LNCAP (cell line): ENCODE measurements around the gene GLYR1.

Experiments
- CTCF ChIP-seq: fragments of 450-650 bp; IDR thresholded peaks from 2 replicates; pipeline ENCODE4 v1.5.1; 2017; ENCODE audit warnings: mild to moderate bottlenecking

GLYR1 gene

GRCh38 chr16:4874666-4875065, 27.6 kb upstream of the GLYR1 start:
- TF ChIP-seq CTCF: no peak

GRCh38 chr16:4873091-4873490, 26.0 kb upstream of the GLYR1 start:
- no peak for TF ChIP-seq CTCF

GRCh38 chr16:4871071-4871470, 24.0 kb upstream of the GLYR1 start:
- no peak for TF ChIP-seq CTCF

GRCh38 chr16:4870138-4870671, 23.1 kb upstream of the GLYR1 start:
- TF ChIP-seq CTCF: no peak

GRCh38 chr16:4869147-4869805, 22.2 kb upstream of the GLYR1 start:
- no peak for TF ChIP-seq CTCF

GRCh38 chr16:4868535-4868934, 21.4 kb upstream of the GLYR1 start:
- no peak for TF ChIP-seq CTCF

- no peak for TF ChIP-seq CTCF
These were observed 20.9 kb upstream of the GLYR1 start for GRCh38 chr16:4868026-4868425.

GRCh38 chr16:4866586-4866985, 19.5 kb upstream of the GLYR1 start:
- TF ChIP-seq CTCF: no peak
